Measurements from ENCODE around the gene LIN7B. TPM values are rescaled to one million over a fixed set of nuclear protein-coding genes. Genes with fewer than 3 reads are reported as not detected.
A peak's percentile ranks its signal among the peaks of the same experiment; 100 is the strongest.

Gene LIN7B
- total and polyA plus RNA-seq, 2 of the 13 experiments (the other 11 are each of a cell fraction or from before 2014, with no cell fraction given) = 5.3 to 7.6 TPM

- TF ChIP-seq ZNF570 (CRISPR knock-in tag; IDR thresholded peaks at IDR 0.05; ENCODE audit: borderline replicate concordance) = no peak
- no peak for TF ChIP-seq MIER2 (CRISPR knock-in tag; IDR thresholded peaks at IDR 0.05)
- TF ChIP-seq ARID2 (CRISPR knock-in tag; IDR thresholded peaks at IDR 0.05; ENCODE audit: borderline replicate concordance) = no peak
- TF ChIP-seq RBM39 (IDR thresholded peaks at IDR 0.05; ENCODE audit: low read depth, low read length, poor library complexity, severe bottlenecking) = peak; percentile 32
- TF ChIP-seq ZSCAN22 (CRISPR knock-in tag; IDR thresholded peaks at IDR 0.05) = no peak
- TF ChIP-seq FOXC1 (CRISPR knock-in tag; IDR thresholded peaks at IDR 0.05; ENCODE audit: borderline replicate concordance) = no peak
- no peak for TF ChIP-seq CCAR2 (optimal IDR thresholded peaks at IDR 0.05; ENCODE audit: low read depth, low read length)
- TF ChIP-seq, protein P1, sequence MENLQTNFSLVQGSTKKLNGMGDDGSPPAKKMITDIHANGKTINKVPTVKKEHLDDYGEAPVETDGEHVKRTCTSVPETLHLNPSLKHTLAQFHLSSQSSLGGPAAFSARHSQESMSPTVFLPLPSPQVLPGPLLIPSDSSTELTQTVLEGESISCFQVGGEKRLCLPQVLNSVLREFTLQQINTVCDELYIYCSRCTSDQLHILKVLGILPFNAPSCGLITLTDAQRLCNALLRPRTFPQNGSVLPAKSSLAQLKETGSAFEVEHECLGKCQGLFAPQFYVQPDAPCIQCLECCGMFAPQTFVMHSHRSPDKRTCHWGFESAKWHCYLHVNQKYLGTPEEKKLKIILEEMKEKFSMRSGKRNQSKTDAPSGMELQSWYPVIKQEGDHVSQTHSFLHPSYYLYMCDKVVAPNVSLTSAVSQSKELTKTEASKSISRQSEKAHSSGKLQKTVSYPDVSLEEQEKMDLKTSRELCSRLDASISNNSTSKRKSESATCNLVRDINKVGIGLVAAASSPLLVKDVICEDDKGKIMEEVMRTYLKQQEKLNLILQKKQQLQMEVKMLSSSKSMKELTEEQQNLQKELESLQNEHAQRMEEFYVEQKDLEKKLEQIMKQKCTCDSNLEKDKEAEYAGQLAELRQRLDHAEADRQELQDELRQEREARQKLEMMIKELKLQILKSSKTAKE (CRISPR knock-in tag; IDR thresholded peaks at IDR 0.05; ENCODE audit: borderline replicate concordance) = no peak
- TF ChIP-seq ZNF879 (CRISPR knock-in tag; IDR thresholded peaks at IDR 0.05) = no peak
- no peak; the same call in 1 of the 2 replicates for TF ChIP-seq ZNF572 (CRISPR knock-in tag; IDR thresholded peaks at IDR 0.05)
- TF ChIP-seq, protein P2, sequence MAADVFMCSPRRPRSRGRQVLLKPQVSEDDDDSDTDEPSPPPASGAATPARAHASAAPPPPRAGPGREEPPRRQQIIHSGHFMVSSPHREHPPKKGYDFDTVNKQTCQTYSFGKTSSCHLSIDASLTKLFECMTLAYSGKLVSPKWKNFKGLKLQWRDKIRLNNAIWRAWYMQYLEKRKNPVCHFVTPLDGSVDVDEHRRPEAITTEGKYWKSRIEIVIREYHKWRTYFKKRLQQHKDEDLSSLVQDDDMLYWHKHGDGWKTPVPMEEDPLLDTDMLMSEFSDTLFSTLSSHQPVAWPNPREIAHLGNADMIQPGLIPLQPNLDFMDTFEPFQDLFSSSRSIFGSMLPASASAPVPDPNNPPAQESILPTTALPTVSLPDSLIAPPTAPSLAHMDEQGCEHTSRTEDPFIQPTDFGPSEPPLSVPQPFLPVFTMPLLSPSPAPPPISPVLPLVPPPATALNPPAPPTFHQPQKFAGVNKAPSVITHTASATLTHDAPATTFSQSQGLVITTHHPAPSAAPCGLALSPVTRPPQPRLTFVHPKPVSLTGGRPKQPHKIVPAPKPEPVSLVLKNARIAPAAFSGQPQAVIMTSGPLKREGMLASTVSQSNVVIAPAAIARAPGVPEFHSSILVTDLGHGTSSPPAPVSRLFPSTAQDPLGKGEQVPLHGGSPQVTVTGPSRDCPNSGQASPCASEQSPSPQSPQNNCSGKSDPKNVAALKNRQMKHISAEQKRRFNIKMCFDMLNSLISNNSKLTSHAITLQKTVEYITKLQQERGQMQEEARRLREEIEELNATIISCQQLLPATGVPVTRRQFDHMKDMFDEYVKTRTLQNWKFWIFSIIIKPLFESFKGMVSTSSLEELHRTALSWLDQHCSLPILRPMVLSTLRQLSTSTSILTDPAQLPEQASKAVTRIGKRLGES (CRISPR knock-in tag; IDR thresholded peaks at IDR 0.05; ENCODE audit: borderline replicate concordance) = no peak
- no peak for TF ChIP-seq AGO1 (IDR thresholded peaks at IDR 0.05; ENCODE audit: low read depth, low read length, poor library complexity, severe bottlenecking)
- no peak for TF ChIP-seq GTF2F1 (IDR thresholded peaks at IDR 0.05; ENCODE audit: low read length)
- no peak for TF ChIP-seq ZNF496 (CRISPR knock-in tag; IDR thresholded peaks at IDR 0.05; ENCODE audit: insufficient replicate concordance)
- no peak for TF ChIP-seq GATA4 (IDR thresholded peaks at IDR 0.05; ENCODE audit: borderline replicate concordance, low read depth)
- TF ChIP-seq FOXO1 (CRISPR knock-in tag; IDR thresholded peaks at IDR 0.05) = peak; percentile 32; the same call in 1 of the 2 replicates
- no peak for TF ChIP-seq ZNF142 (CRISPR knock-in tag; IDR thresholded peaks at IDR 0.05)
- TF ChIP-seq JARID2 (CRISPR knock-in tag; IDR thresholded peaks at IDR 0.05; ENCODE audit: insufficient replicate concordance) = peak; percentile 83
These were observed 36.2 kb downstream of the LIN7B start (continued) for GRCh38 chr19:49150106-49150943.

All from HepG2 (cell line).